ENCODE measurements around the gene IFNAR1.

Gene IFNAR1

GRCh38 chr21:33324291-33325221, at the start of gene IFNAR1:
IFNAR1 (plus strand) TSS chr21:33324970; CDS start chr21:33325056, 86 bp downstream.
- H3K9me3 Mint-ChIP-seq, result no peaks in the 10 kb centered on the region
- H3K27ac Mint-ChIP-seq, result no peak within 1 kb of the TSS
- no peak within 1 kb of the TSS for H3K4me3 Mint-ChIP-seq
- DNase-seq (ENCODE audit: low spot score in 2 of 2), result peak; percentile 90 to 99
- ATAC-seq, result peak; percentile 95
- H3K4me1 Mint-ChIP-seq, result peaks cover 11% of the 10 kb centered on the region
- peaks cover 12% of the 10 kb centered on the region for H3K36me3 Mint-ChIP-seq

- no peak for DNase-seq (ENCODE audit: low spot score in 2 of 2)
- ATAC-seq, result no peak
- no peak overlapping the region for H3K4me3 Mint-ChIP-seq
- no peak overlapping the region for H3K27ac Mint-ChIP-seq
- H3K4me1 Mint-ChIP-seq, result no peaks in the 10 kb centered on the region
- H3K9me3 Mint-ChIP-seq, result peaks cover 5% of the 10 kb centered on the region
- H3K36me3 Mint-ChIP-seq, result peaks cover 38% of the 10 kb centered on the region
Measured at GRCh38 chr21:33278721-33279120, 46.0 kb upstream of the IFNAR1 start.

GRCh38 chr21:33279330-33279820, 45.4 kb upstream of the IFNAR1 start:
- ATAC-seq (no peak), DNase-seq (ENCODE audit: low spot score in 2 of 2) (no peak)
- H3K36me3 Mint-ChIP-seq, result peaks cover 40% of the 10 kb centered on the region
- H3K4me3 Mint-ChIP-seq, result no peak overlapping the region
- peaks cover 5% of the 10 kb centered on the region for H3K9me3 Mint-ChIP-seq
- no peak overlapping the region for H3K27ac Mint-ChIP-seq
- no peaks in the 10 kb centered on the region for H3K4me1 Mint-ChIP-seq

- H3K9me3 Mint-ChIP-seq, result peaks cover 5% of the 10 kb centered on the region
- H3K4me1 Mint-ChIP-seq, result no peaks in the 10 kb centered on the region
- H3K27ac Mint-ChIP-seq, result no peak overlapping the region
- no peak for ATAC-seq
- H3K36me3 Mint-ChIP-seq, result peaks cover 56% of the 10 kb centered on the region
- H3K4me3 Mint-ChIP-seq, result no peak overlapping the region
- no peak for DNase-seq (ENCODE audit: low spot score in 2 of 2)
Measured at GRCh38 chr21:33281096-33281652, 43.6 kb upstream of the IFNAR1 start.

- ATAC-seq (no peak), DNase-seq (ENCODE audit: low spot score in 2 of 2) (no peak)
- peaks cover 5% of the 10 kb centered on the region for H3K9me3 Mint-ChIP-seq
- no peaks in the 10 kb centered on the region for H3K4me1 Mint-ChIP-seq
- H3K4me3 Mint-ChIP-seq, result no peak overlapping the region
- H3K27ac Mint-ChIP-seq, result no peak overlapping the region
- peaks cover 48% of the 10 kb centered on the region for H3K36me3 Mint-ChIP-seq
Measured at GRCh38 chr21:33283203-33283602, 41.6 kb upstream of the IFNAR1 start.

GRCh38 chr21:33286076-33286475, 38.7 kb upstream of the IFNAR1 start:
- peak overlapping the region; percentile 12 for H3K27ac Mint-ChIP-seq

GRCh38 chr21:33286600-33287456, 37.9 kb upstream of the IFNAR1 start:
- no peak for ATAC-seq

More at GRCh38 chr21:33286076-33286475, 38.7 kb upstream of the IFNAR1 start:
- no peak for DNase-seq (ENCODE audit: low spot score in 2 of 2)
- no peak for ATAC-seq
- no peaks in the 10 kb centered on the region for H3K4me1 Mint-ChIP-seq
- no peak overlapping the region for H3K4me3 Mint-ChIP-seq
- no peaks in the 10 kb centered on the region for H3K9me3 Mint-ChIP-seq
- H3K36me3 Mint-ChIP-seq, result peaks cover 57% of the 10 kb centered on the region

GRCh38 chr21:33289199-33289819, 35.5 kb upstream of the IFNAR1 start:
- peaks cover 41% of the 10 kb centered on the region for H3K36me3 Mint-ChIP-seq
- ATAC-seq (no peak), DNase-seq (ENCODE audit: low spot score in 2 of 2) (no peak)
- H3K27ac Mint-ChIP-seq, result no peak overlapping the region
- no peak overlapping the region for H3K4me3 Mint-ChIP-seq
- H3K4me1 Mint-ChIP-seq, result peaks cover 19% of the 10 kb centered on the region
- no peaks in the 10 kb centered on the region for H3K9me3 Mint-ChIP-seq

More at GRCh38 chr21:33286600-33287456, 37.9 kb upstream of the IFNAR1 start:
- H3K36me3 Mint-ChIP-seq, result peaks cover 57% of the 10 kb centered on the region
- H3K27ac Mint-ChIP-seq, result no peak overlapping the region
- H3K4me3 Mint-ChIP-seq, result no peak overlapping the region
- no peak for DNase-seq (ENCODE audit: low spot score in 2 of 2)
- no peaks in the 10 kb centered on the region for H3K9me3 Mint-ChIP-seq
- H3K4me1 Mint-ChIP-seq, result peaks cover under 1% of the 10 kb centered on the region

GRCh38 chr21:33290441-33290840, 34.3 kb upstream of the IFNAR1 start:
- peaks cover 43% of the 10 kb centered on the region for H3K36me3 Mint-ChIP-seq
- no peaks in the 10 kb centered on the region for H3K9me3 Mint-ChIP-seq
- H3K4me3 Mint-ChIP-seq, result no peak overlapping the region
- no peak overlapping the region for H3K27ac Mint-ChIP-seq
- DNase-seq (ENCODE audit: low spot score in 2 of 2) (no peak), ATAC-seq (no peak)
- peaks cover 19% of the 10 kb centered on the region for H3K4me1 Mint-ChIP-seq

GRCh38 chr21:33291686-33292085, 33.1 kb upstream of the IFNAR1 start:
- peaks cover 19% of the 10 kb centered on the region for H3K4me1 Mint-ChIP-seq
- H3K9me3 Mint-ChIP-seq, result no peaks in the 10 kb centered on the region
- H3K36me3 Mint-ChIP-seq, result peaks cover 39% of the 10 kb centered on the region
- peak overlapping the region; percentile 83 for H3K27ac Mint-ChIP-seq
- ATAC-seq (no peak), DNase-seq (ENCODE audit: low spot score in 2 of 2) (no peak)
- no peak overlapping the region for H3K4me3 Mint-ChIP-seq

- H3K36me3 Mint-ChIP-seq, result peaks cover 42% of the 10 kb centered on the region
- H3K27ac Mint-ChIP-seq, result peak overlapping the region; percentile 83
- ATAC-seq (no peak), DNase-seq (ENCODE audit: low spot score in 2 of 2) (no peak)
- H3K4me1 Mint-ChIP-seq, result peaks cover 19% of the 10 kb centered on the region
- no peaks in the 10 kb centered on the region for H3K9me3 Mint-ChIP-seq
- H3K4me3 Mint-ChIP-seq, result no peak overlapping the region
Measured at GRCh38 chr21:33292724-33293123, 32.0 kb upstream of the IFNAR1 start.

- ATAC-seq (no peak), DNase-seq (ENCODE audit: low spot score in 2 of 2) (no peak)
- Mint-ChIP-seq H3K4me3 (no peak overlapping the region), H3K4me1 (peaks cover 19% of the 10 kb centered on the region), H3K9me3 (no peaks in the 10 kb centered on the region), H3K27ac (peak overlapping the region; percentile 83), H3K36me3 (peaks cover 42% of the 10 kb centered on the region)
Measured at GRCh38 chr21:33293136-33293535, 31.6 kb upstream of the IFNAR1 start.

- Mint-ChIP-seq H3K4me3 (no peak overlapping the region), H3K36me3 (peaks cover 35% of the 10 kb centered on the region), H3K27ac (peak overlapping the region; percentile 83), H3K4me1 (peaks cover 20% of the 10 kb centered on the region), H3K9me3 (no peaks in the 10 kb centered on the region)
- ATAC-seq, result no peak
- no peak for DNase-seq (ENCODE audit: low spot score in 2 of 2)
Measured at GRCh38 chr21:33293811-33294216, 31.0 kb upstream of the IFNAR1 start.

GRCh38 chr21:33296156-33296555, 28.6 kb upstream of the IFNAR1 start:
- peaks cover 28% of the 10 kb centered on the region for H3K36me3 Mint-ChIP-seq

More at GRCh38 chr21:33296156-33296555, 28.6 kb upstream of the IFNAR1 start:
- ATAC-seq, result no peak
- no peak overlapping the region for H3K4me3 Mint-ChIP-seq
- DNase-seq (ENCODE audit: low spot score in 2 of 2), result no peak
- no peaks in the 10 kb centered on the region for H3K9me3 Mint-ChIP-seq
- H3K4me1 Mint-ChIP-seq, result peaks cover 36% of the 10 kb centered on the region
- H3K27ac Mint-ChIP-seq, result no peak overlapping the region

Data from stimulated activated effector memory CD8-positive, alpha-beta T cell treated with anti-CD3 and anti-CD28 coated beads, Interleukin-12 subunit alpha, Interleukin-12 subunit beta, amount 100 ng/mL, for 72 hours (primary cell).